Prostate gland (tissue), 2 donors: ENCODE measurements around the gene SIPA1.

ENCODE experiments used
- POLR2A ChIP-seq: fragments of 450-650 bp; IDR thresholded peaks from one replicate; pipeline ENCODE4 v1.6.1; 2016; ENCODE audit warnings: antibody characterized with exemption, mild to moderate bottlenecking
- POLR2AphosphoS5 ChIP-seq: sonication (generic); formaldehyde crosslinking; IDR thresholded peaks from one replicate; pipeline ENCODE4 v1.6.1; 2017; ENCODE audit warnings: antibody characterized with exemption
- TF ChIP-seq, protein P1 (sequence below), 4 experiments: fragments of 200-600 bp in 2 of 4; fragments of 450-650 bp in 2 of 4; sonication (generic) in 2 of 4; IDR thresholded peaks; 1 replicate in 3 of 4; 2 replicates in 1 of 4; pipeline ENCODE4 v1.5.1; 2016 to 2019; ENCODE audit warnings: antibody characterized with exemption in 4 of 4, mild to moderate bottlenecking in 2 of 4, moderate library complexity in 2 of 4

GRCh38 chr11:65655570-65656332 is 17.9 kb downstream of the SIPA1 start:
- TF ChIP-seq, protein P1, sequence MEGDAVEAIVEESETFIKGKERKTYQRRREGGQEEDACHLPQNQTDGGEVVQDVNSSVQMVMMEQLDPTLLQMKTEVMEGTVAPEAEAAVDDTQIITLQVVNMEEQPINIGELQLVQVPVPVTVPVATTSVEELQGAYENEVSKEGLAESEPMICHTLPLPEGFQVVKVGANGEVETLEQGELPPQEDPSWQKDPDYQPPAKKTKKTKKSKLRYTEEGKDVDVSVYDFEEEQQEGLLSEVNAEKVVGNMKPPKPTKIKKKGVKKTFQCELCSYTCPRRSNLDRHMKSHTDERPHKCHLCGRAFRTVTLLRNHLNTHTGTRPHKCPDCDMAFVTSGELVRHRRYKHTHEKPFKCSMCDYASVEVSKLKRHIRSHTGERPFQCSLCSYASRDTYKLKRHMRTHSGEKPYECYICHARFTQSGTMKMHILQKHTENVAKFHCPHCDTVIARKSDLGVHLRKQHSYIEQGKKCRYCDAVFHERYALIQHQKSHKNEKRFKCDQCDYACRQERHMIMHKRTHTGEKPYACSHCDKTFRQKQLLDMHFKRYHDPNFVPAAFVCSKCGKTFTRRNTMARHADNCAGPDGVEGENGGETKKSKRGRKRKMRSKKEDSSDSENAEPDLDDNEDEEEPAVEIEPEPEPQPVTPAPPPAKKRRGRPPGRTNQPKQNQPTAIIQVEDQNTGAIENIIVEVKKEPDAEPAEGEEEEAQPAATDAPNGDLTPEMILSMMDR (IDR thresholded peaks at IDR 0.05): no peak
- TF ChIP-seq POLR2AphosphoS5: no peak
- TF ChIP-seq POLR2A: no peak
